ENCODE measurements around the gene DNMT3A. TPM values are rescaled to one million over a fixed set of nuclear protein-coding genes. Genes with fewer than 3 reads are reported as not detected.

Gene DNMT3A
- total RNA-seq, 1 donor from 2014 or later, result 18.6 TPM

DNA sequence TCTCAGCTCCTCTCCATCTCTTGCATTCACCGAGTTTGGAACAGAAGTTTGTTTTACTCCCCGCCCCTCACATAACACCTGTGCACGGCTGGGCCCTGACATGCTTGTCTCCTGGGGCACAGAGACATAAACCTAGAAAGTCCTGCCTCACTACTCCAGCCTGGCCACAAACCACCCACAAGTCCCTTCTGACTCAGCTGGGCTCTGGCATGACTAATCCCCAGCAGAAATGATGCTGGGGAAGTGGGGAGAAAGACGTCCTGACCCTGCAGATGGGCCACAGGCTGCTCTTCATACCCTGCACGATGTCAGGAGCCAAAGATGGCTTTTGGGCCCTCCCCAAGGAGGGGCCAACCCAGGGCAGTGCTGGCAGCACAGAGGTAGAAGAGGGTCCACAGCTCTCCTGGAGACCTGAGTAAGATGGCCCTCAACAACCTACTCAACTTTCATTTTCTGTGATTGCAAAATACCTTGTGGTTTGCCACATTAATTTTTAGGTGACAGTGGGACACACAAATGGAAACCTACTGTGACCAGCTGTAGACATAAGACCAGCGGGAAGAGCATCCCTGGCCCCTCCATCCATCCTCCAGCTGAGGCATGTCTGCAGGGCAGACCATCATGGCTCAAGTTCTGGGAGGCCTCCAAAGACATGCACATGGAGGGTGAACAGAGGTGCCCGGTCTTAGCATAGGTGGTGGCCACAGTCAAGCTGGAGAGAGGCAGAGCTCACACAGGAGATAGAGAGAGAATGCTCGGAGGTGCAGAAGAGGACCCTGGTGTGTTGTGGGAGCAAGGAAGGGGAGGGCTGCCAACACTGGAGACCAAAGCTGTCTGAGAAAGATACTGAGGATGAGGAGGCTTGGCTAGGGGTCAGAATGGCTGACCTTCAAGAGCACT lies 40.0 kb downstream of the DNMT3A start:
- intact Hi-C loops (cut with DNase I), result no loop called here
- ATAC-seq, result no peak

GRCh38 chr2:25300001-25300400 lies 41.7 kb downstream of the DNMT3A start:
- intact Hi-C loops (cut with DNase I), result no loop called here

More for the DNA sequence above, 40.0 kb downstream of the DNMT3A start:
- DNase-seq (ENCODE audit: missing footprints), result no peak

DNA sequence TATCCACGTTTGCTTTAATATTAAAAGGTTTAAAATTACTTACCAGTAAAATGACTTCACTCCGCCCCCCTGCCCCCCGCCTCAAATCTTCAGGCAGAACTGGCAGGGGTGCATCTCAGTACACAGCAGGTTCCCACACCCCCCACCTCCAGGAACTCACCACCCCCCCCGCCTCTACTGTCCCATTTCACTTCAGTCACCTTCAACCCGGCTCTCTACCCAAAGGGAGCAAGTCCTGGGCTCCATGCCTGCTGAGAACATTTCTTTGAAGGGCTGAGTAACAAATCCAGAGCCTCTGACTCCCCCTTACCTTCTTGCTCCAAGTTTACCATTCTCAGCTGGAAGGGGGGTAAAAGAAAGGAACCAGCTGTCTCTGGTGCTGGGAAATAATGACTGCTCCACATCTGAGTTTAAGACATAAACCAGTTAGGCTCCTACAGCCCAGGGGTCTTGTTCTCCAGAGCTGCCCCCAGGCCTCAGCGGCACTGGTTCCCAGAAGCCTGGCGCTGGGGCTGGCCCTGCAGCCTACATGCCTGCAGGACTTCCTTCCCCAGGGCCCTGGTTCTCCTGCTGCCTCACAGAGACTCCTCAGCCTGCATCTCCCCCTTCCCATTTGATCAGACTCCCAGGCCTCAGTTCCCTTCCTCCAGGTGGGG lies 42.8 kb downstream of the DNMT3A start:
- no peak for DNase-seq (ENCODE audit: missing footprints)
- no peak for ATAC-seq
- intact Hi-C loops (cut with DNase I), result no loop called here

More at GRCh38 chr2:25300001-25300400, 41.7 kb downstream of the DNMT3A start:
- ATAC-seq (no peak), DNase-seq (ENCODE audit: missing footprints) (no peak)

- intact Hi-C loops (cut with DNase I), result no loop called here
- no peak for DNase-seq (ENCODE audit: missing footprints)
- ATAC-seq, result no peak
Observed at GRCh38 chr2:25297738-25298137, 44.0 kb downstream of the DNMT3A start.

DNA sequence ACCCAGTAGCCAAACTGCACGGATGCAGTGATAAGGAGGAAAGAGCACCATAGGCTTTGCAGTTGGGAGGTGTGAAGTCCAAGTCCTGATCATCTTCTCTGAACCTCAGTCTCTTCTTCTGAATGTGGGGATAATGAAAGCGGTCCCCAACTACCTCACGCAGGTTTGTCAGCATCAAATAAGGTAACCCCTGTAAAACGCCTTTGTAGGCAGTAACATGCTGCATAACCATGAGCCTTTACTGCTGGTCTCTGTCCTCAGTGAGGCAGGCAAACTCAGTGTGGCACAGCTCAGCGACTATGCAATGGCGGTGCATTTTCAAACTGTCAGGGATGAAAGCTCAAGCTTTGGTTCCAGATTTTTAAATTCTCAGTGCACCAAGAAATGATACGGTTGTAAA lies 46.1 kb downstream of the DNMT3A start:
- intact Hi-C loops (cut with DNase I), result no loop called here
- no peak for DNase-seq (ENCODE audit: missing footprints)
- ATAC-seq, result no peak

- intact Hi-C loops (cut with DNase I), result loop anchor here (5.0 kb wide), 1 partner anchor 47 kb away; the partner anchor contains the start of gene DNMT3A
- DNase-seq (ENCODE audit: missing footprints) (peak; percentile 92), ATAC-seq (peak; percentile 90)
Observed at GRCh38 chr2:25294573-25295462, 46.9 kb downstream of the DNMT3A start.

- ATAC-seq (peak; percentile 1), DNase-seq (ENCODE audit: missing footprints) (no peak)
- intact Hi-C loops (cut with DNase I), result loop anchor here (5.0 kb wide), 1 partner anchor 48 kb away; the partner anchor contains the start of gene DNMT3A
Observed at GRCh38 chr2:25293958-25294562, 47.7 kb downstream of the DNMT3A start.

GRCh38 chr2:25293145-25293544 lies 48.6 kb downstream of the DNMT3A start:
- DNase-seq (ENCODE audit: missing footprints), result no peak
- no peak for ATAC-seq
- intact Hi-C loops (cut with DNase I), result loop anchor here (5.0 kb wide), 1 partner anchor 49 kb away; the partner anchor contains the start of gene DNMT3A

GRCh38 chr2:25292408-25292807 lies 49.3 kb downstream of the DNMT3A start:
- intact Hi-C loops (cut with DNase I), result loop anchor here (5.0 kb wide), 1 partner anchor 50 kb away; the partner anchor contains the start of gene DNMT3A
- no peak for DNase-seq (ENCODE audit: missing footprints)
- no peak for ATAC-seq

DNA sequence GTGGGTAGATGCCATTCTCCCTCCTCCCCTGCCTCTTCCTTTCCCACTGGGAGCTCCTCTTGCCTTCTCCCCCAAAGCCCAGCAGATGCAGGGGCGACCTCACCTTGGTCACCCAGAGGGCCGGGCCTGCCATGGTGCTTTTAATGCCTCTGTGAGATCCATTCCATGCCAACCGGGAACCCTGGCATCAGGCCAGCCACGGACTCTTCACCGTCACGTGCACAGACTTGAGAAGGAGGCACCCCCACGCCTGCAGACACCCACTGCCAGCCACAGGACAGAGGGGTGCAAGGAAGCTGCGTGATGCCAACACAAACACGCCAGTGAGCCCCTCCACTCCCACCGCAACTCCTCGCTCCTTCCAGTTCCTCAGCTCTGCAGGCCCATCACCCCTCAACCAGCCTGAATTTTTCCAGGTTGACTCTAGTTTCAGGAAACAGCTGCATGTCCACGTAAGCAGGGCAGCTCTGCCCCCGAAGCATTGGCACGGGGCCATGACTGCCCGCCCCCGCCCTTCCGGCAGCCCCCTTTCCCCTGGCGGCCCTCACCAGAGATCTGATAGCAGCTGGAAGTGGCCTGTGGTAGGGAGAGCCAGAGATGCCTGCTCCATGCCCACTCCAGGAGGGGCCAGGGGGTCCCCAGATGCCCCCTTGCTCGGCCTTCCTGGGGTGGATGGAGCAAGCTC lies 50.8 kb downstream of the DNMT3A start:
- ATAC-seq (no peak), DNase-seq (ENCODE audit: missing footprints) (no peak)
- intact Hi-C loops (cut with DNase I), result loop anchor here (5.0 kb wide), 1 partner anchor 51 kb away; the partner anchor contains the start of gene DNMT3A

DNA sequence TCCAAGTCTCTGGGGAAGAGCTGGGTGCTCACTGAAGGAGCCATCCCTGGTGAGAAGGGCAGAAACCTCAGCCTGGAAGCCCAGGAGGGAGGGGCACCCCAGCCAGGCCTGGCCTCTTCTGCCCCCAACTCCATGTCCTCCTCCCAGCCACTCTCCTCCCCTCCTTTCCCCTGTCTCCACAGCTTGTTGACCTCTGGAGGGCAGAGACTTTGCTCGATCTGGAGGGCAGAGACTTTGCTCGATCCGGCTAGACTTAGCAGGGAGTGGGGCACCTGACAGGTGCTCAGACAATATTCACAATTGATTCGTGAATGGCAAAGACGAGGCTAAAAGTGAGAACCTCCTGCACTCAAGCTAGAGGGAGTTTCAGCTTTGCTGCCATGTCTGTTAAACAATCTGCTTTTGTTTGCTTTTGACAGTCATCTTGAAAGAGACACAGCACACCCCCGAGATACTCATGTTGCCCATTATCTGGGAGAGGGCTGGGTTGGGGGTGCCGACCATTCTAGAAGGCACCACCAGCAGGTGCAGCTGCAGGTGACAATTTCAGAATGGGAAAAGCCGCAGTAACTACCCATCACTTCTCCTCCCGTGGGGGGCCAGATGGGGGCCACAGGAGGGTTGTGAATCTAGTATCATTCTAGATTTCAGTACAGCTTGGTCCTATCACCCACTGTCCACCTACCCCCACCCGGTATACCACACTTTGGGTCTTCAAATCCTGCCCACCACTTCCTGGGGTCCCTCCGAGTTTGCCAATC lies 54.8 kb downstream of the DNMT3A start:
- intact Hi-C loops (cut with DNase I), result no loop called here
- no peak for ATAC-seq
- no peak for DNase-seq (ENCODE audit: missing footprints)

- intact Hi-C loops (cut with DNase I), result no loop called here
- ATAC-seq (peak; percentile 61), DNase-seq (ENCODE audit: missing footprints) (no peak)
Observed at GRCh38 chr2:25286025-25286400, 55.7 kb downstream of the DNMT3A start.

DNA sequence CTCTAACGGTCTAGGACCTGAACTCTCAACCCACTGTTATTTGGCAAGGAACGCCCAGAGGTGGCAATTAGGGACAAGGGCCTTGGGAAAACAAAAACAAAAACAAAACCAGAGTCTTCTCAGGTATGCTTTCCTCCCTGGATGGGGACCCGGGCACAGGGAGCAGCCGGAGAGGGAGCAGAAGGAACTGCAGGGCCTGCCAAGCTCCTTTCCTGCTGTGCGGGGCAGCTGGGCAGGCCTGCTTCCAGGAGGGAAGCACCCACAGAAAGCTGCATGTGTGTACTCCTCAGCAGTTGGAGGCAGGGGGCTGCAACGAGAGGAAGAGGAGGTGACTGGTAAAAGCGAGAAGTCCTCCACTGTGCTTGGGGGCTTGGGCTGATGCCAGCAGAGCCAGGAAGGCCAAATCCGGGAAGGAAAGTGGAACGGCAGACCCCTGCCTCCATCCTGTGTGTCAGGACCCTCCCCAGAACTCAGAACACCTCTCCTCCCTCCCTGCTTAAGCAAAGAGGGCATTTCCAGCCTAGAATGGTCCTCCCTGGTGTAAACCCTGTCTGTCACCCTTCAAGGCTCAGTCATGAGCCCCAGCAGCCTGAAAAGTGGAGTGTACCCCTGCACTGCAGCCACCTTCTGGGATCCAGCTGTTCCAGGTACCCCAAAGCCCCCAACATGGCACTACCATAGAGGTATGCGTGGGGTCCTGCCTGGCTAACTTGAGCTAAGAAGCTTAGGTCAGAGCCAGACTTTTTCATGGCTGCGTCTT lies 56.3 kb downstream of the DNMT3A start:
- intact Hi-C loops (cut with DNase I), result no loop called here
- DNase-seq (ENCODE audit: missing footprints), result no peak
- ATAC-seq, result peak; percentile 2

DNA sequence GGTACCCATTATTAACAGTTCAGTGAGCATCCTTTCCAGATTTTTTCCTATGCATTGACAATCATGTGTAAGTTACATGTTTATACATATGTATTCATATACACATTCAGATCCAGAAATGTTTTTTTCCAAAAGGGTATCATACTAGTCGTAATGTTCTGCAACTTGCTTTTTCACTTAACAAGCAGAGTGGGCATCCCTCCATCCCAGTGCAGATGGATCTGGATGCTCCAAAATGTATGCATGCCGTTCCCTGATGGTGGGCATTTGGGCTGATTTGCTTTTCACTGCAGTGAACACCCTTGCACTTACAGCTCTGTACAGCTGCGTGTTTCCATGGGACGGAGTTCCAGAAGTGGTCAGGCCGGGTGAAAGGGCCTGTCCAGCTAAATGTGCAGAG lies 57.0 kb downstream of the DNMT3A start:
- intact Hi-C loops (cut with DNase I), result no loop called here
- DNase-seq (ENCODE audit: missing footprints), result no peak
- ATAC-seq, result no peak

- ATAC-seq (no peak), DNase-seq (ENCODE audit: missing footprints) (no peak)
- intact Hi-C loops (cut with DNase I), result no loop called here
Observed at GRCh38 chr2:25283921-25284320, 57.8 kb downstream of the DNMT3A start.

DNA sequence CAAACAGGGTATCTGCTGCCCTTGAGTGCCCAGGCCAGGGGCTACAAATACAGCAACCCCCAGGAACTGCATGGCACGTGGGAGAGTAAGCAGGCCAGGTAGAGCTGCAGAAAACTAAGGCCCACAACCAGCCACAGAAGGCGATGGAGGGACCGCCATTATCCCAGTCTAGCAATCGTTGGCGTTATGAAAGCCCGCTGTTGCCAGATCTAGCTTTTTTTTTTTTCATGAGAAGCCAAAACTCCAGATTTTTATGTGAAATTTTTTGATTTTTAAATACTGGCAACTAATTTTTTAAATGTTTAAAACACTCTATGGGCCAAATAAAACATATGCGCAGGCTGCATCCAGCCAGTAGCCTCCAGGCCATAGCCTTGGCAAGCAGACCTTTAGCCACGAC lies 59.8 kb downstream of the DNMT3A start:
- intact Hi-C loops (cut with DNase I), result no loop called here
- ATAC-seq (no peak), DNase-seq (ENCODE audit: missing footprints) (no peak)

- intact Hi-C loops (cut with DNase I), result no loop called here
- ATAC-seq, result no peak
Observed at GRCh38 chr2:25281522-25281921, 60.2 kb downstream of the DNMT3A start.

More at GRCh38 chr2:25281522-25281921, 60.2 kb downstream of the DNMT3A start:
- DNase-seq (ENCODE audit: missing footprints), result no peak

All from Right ventricle myocardium inferior (tissue), 1 donor.